ENCODE data around the gene THAP3.

Gene THAP3

GRCh38 chr1:6612641-6613360 lies 11.9 kb upstream of the THAP3 start:
- DNase-seq (ENCODE audit: low read depth) = no peak

- DNase-seq (ENCODE audit: low read depth) = peak; percentile 99
Observed at GRCh38 chr1:6613361-6614018, 11.2 kb upstream of the THAP3 start, which contains the start of gene PHF13. TSS of gene PHF13 (plus strand) at chr1:6613731. CDS start at chr1:6614067, 336 bp downstream.

DNA sequence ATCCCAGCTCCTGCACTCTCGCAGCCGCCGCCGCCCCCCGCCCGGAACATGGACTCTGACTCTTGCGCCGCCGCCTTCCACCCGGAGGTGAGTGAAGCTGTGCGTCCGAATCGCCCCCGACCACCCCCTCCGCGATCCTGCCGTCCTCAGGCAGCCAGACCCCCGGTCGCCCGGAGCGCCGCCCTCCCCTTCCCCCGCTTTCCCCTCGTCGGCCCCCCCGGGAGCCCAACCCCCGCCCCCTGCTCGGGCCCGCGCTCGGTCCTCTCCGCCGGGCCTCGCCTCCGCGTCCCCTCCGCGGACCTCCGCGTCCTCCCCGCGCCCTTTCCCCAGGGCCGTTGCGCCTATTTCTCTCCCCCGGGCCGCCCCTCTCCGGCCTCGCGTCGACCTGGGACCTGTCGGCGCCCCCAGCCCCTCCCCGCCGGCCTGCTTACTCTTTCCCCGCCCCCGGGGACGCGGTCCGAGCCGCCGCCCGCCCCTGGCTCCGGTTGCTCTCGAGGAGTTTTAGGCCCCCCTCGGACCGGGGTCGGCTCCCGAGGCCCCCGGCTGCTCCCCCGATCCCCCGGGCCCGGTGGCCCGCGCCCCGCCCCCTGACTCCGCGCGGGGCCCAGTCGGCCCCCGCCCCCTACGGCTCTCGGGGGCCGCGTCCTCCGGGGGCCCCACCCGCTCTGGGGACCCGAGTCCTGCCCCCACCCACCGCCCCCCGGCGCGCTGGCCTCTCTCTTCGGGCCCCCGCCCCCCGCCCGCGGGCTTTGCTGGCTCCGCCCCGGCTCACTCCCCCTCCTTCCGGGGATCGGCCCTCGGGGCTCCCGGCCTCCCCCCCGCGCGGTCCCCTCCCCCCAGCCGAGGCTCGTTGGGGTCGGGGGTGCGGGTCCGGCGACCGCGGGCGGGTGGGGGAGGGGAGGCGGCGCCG lies 10.4 kb upstream of the THAP3 start:
- DNase-seq (ENCODE audit: low read depth) = no peak

DNA sequence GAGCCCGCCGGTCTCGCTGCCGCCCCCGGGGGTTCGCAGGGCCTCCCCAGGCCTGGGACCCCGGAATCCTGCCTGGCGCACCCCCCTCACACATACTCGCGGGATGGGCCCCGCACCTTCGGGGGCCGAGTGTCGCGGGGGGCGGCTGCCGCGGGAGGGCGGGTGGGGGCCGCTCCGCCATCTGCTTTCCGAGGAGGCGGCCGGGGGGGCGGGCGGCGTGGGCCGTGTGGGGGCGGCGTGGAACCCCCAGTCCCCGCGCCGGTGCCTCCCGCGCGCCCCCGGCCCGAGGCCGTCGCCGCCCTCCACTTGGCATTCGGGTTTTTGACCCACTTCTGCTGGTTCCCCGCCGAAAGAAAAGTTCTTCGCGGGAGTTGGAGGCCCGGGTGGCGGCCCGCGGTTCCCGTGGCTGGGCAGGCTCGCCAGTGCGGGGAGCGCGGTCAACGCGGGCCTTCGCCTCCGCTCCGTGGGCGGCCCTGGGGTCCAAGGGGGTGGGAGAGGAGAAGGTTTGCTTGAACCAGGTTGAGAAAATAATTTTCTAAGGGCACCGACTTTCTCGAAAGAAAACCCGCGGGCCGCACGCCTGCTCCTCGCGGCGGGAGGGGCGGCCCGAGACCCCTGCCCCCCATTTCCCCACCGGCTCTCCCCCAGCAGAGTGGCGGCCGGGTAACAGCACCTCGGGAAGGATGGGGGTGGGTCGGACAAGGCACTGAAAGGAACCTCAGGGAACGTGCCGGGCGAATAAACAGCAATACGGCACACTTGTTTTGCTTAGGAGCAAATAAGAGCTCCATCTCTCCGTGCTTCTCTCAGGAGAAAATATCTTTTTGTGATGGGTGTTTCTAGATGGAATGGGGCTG lies 9.5 kb upstream of the THAP3 start:
- no peak for DNase-seq (ENCODE audit: low read depth)

DNA sequence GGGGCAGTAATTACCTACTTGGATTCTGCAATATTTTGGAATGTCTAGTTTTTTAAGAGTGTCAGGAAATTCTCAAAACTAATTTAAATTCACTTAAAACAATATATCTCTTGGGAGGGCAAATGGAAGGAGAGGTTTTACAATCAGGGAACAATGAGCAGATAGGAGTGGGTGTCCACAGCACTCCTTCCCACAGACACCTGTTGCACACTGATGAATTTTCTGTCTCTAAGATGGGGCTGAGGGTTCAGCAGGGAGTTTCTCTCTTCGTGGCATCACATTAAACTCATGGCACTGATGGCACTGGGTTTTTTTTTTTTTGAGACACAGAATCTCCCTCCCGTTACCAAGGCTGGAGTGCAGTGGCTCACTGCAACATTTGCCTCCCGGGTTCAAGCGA lies 5.6 kb upstream of the THAP3 start:
- DNase-seq (ENCODE audit: low read depth) = no peak

DNA sequence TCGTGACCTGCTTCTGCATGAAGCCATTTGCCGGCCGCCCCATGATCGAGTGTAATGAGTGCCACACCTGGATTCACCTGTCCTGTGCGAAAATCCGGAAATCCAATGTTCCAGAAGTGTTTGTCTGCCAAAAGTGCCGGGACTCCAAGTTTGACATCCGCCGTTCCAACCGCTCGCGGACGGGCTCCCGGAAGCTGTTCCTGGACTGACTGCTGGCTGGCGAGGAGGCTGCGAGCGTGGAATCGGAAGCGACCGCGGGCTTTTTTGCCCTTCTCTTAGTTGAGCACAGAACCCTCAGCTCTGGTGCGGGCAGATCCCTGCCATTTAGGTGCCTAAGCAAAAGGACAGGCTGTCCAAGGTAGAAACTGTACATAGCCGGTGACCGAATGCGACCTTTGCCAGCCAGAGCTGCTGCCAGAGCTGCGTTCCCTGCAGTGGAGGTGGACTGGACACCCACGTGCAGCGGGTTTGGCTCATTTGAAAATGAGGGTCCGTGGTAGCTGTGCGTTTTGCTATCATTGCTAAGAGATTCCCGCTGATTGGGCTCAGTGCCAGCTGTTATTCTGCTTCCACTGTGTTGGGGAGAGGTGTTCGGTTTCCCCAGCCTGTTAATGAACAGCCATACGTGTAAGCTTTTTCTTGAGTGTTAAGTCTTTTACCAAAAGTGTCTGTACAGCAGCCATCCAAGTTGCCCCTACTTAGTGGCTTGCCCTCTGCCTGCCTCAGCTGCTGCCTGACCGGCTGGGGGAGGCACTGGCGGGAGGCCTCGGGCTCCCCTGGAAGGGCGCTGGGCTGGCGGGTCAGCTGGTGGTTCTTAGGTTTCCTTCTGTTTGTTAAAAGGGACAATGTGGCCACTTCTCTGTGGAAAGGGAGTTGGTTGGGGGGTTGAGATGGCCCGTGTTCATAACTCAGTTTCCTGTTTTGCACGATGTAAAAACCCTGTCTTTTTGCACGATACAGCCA lies 3.0 kb upstream of the THAP3 start:
- DNase-seq (ENCODE audit: low read depth) = no peak

- DNase-seq (ENCODE audit: low read depth) = no peak
Observed at GRCh38 chr1:6622396-6623152, 2.1 kb upstream of the THAP3 start.

GRCh38 chr1:6623269-6623965 lies 1.3 kb upstream of the THAP3 start:
- DNase-seq (ENCODE audit: low read depth) = no peak

- DNase-seq (ENCODE audit: low read depth) = no peak
Observed at GRCh38 chr1:6625584-6626149, 999 bp downstream of the THAP3 start.

- DNase-seq (ENCODE audit: low read depth) = no peak
Observed at GRCh38 chr1:6627031-6627430, 2.4 kb downstream of the THAP3 start.

DNA sequence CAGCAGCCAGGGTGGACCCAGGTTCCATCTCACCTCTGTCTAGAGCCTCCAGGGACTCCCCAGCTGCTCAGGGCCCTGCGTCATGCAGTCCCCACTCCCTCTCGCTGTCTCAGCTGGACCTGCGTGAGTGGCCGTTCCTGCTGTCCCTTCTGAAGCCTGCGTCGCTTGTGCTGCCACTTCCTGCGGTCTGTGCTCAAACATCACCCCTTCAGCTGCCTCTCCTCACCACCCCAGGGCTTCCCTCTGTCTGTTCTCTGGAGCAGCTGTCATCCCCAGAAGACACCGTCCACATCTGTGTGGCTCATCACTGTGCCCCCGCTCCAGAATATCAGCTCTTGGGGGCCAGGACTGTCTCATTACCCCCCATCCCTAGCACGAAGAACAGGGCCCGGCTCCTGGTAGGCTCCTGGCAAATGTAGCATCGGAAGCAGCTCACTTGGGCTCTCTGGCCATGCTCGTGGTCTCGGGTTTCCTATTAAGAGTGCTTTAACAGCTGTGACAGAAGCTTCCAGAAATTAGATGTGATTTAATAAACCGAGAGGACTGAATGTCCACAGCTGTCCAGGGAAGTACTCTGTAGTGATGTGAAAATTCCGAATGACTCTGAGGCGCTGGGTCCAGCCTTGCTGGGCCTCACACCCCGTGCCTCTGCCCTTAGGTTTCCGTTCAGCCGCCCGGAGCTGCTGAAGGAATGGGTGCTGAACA lies 3.3 kb downstream of the THAP3 start:
- no peak for DNase-seq (ENCODE audit: low read depth)

- DNase-seq (ENCODE audit: low read depth) = no peak
Observed at GRCh38 chr1:6628971-6629479, 4.4 kb downstream of the THAP3 start.

DNA sequence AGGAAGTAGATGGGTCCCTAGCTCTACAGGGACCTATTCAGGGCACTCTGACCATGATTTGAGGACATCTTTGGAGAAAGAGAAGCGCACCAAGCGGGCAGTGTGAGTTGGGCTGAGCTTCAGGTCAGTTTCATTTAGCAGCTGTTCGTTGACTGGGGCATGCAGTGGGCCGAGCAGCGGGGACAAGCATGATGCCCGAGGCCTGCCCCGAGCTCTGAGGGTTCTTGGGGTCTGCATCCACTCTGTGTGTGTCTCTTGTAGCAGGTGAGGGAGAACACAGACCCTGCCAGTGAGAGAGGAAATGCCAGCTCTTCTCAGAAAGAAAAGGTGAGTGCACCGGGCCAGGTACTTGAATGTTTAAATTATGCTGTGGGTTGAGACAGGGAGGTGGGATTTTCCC lies 5.4 kb downstream of the THAP3 start:
- DNase-seq (ENCODE audit: low read depth) = no peak

GRCh38 chr1:6631058-6631457 lies 6.4 kb downstream of the THAP3 start:
- no peak for DNase-seq (ENCODE audit: low read depth)

DNA sequence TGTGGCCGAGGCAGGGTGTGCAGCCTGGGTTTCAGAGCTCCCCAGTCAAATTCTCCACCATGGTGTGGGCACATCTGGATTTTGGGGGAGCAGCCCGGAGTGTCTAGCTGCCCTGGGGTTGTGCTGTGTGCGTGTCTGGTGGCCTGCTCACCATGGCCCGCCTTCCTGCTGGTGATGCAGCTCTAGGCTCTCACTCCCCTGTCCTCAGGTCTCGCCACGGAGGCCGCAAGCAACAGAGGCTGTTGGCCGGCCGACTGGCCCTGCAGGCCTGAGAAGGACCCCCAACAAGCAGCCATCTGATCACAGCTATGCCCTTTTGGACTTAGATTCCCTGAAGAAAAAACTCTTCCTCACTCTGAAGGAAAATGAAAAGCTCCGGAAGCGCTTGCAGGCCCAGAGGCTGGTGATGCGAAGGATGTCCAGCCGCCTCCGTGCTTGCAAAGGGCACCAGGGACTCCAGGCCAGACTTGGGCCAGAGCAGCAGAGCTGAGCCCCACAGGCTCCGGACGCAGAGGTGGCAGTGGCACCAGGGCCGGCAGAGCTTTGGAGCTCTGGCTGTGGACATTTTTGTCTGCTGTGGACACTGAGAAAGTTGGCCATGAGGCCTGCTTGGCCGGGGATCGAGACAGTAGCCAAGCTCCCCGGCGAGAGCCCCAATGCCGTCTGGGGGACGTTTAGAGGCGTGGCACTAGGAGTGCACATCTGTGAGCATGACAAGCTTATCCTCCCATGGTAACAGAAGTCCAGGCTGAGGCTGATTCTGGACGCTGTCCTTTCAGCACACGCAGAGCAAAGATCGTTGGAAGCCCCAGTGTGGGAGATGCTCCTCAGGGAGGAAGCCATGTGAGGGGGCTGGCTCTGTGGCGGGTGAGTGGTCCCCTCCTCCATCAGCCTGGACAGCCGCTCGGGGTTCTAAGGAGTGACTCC lies 8.2 kb downstream of the THAP3 start:
- DNase-seq (ENCODE audit: low read depth) = no peak

GRCh38 chr1:6634371-6635052 lies 9.8 kb downstream of the THAP3 start:
- DNase-seq (ENCODE audit: low read depth) = no peak
